ENCODE data around the gene TRERF1. TPM values are rescaled to one million over a fixed set of nuclear protein-coding genes. Genes with fewer than 3 reads are reported as not detected.

TRERF1 gene
- total and polyA plus RNA-seq, 2 of the 8 experiments (the other 6 are each of a cell fraction or from before 2014, with no cell fraction given), result 10.8 to 21.5 TPM

DNA sequence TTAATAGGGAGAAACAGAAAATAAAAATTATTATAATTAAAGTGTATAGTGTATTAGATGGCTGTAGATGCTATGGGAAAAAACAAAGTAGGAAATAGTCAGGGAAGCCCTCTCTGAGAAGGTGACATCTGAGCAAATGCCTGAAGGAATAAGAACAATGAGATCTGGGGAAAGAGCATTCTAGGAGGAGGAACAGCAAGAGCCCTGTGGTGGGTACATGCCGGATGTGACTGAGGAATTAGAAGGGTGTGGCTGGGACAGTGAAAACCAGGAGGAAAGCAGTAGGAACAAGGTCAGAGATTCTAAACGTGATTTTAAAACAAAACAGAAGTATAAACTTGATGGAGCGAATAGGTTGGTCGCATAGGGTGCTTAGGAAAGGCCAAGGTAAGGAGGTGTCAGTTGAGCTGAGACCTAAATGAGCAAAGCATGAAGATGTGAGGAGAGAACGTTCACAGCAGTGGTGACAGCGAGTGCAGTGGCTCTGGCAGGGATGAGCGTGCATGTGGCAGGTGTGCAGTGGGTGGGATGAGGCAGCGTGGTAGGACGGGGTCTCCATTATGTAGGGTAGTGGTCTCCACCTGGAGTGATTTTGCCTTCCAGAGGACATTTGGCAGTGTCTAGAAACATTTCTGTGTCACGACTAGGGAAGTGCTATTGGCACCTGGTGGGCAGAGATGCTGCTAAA, 137.0 kb downstream of the TRERF1 start:
- H4K91ac ChIP-seq (replicated peaks; ENCODE audit: insufficient read length, low read length), result peak overlapping the region; percentile 69
- no peak overlapping the region for H3K4ac ChIP-seq (replicated peaks; ENCODE audit: insufficient read length, low read depth, low read length)
- no peaks in the 10 kb centered on the region for H3K27me3 ChIP-seq (replicated peaks in 1 of 4; ENCODE audit: control insufficient read depth in 3 of 4, extremely low read depth in 1 of 4, insufficient read depth in 3 of 4, low read length in 3 of 4)
- CTCF ChIA-PET (ENCODE audit: partially characterized antibody), result interaction anchor here (0.8 to 2.2 kb wide), 7 partner anchors 8 to 298 kb away, joined by 3 to 8 read pairs (median 3); no protein-coding TSS in a partner anchor
- no peaks in the 10 kb centered on the region for H3K23me2 ChIP-seq (ENCODE audit: low read depth, low read length)
- no peaks in the 10 kb centered on the region for H3K9me3 ChIP-seq (ENCODE audit: insufficient read depth in 2 of 2, low read depth in 1 of 2, low read length in 1 of 2)
- no peak overlapping the region for H3K4me3 ChIP-seq (ENCODE audit: extremely low read depth in 1 of 4, insufficient read depth in 2 of 4, low read depth in 3 of 4, low read length in 4 of 4)
- H3K79me1 ChIP-seq (ENCODE audit: low read depth, low read length), result peaks cover 3% of the 10 kb centered on the region
- peaks cover 0 to 38% of the 10 kb centered on the region in 2 experiments; a peak in 3 of 4 replicates for H3K79me2 ChIP-seq (ENCODE audit: control insufficient read depth in 1 of 2, insufficient read depth in 2 of 2, low read length in 2 of 2)
- peaks cover 0 to 2% (median 0%) of the 10 kb centered on the region in 4 experiments; a peak in 3 of 8 replicates for H3K36me3 ChIP-seq (ENCODE audit: control insufficient read depth in 2 of 4, insufficient read depth in 4 of 4, low read length in 3 of 4)
- H2AK5ac ChIP-seq (ENCODE audit: low read depth, low read length), result 0 out of 2 replicates have a peak overlapping the region, but pooled peaks have one; percentile 7
- H3K4me1 ChIP-seq (replicated peaks in 1 of 4; ENCODE audit: control insufficient read depth in 3 of 4, insufficient read depth in 4 of 4, low read length in 3 of 4), result peaks cover 0 to 19% (median 9%) of the 10 kb centered on the region in 4 experiments; a peak in 6 of 7 replicates
- H4K8ac ChIP-seq (ENCODE audit: extremely low read depth, insufficient read depth, low read length), result no peak overlapping the region
- WGBS, 2 experiments (ENCODE audit: extremely low coverage in 1 of 2, insufficient coverage in 1 of 2, insufficient read length in 1 of 2, insufficient replicate concordance in 2 of 2, low coverage in 1 of 2, low lambda C conversion rate in 2 of 2, missing lambda C conversion rate in 1 of 2), result 88% methylated on average over 10 of the region's 10 CpGs; no CpG with 5 or more reads in 1 of the 2 experiments
- H3K27ac ChIP-seq (ENCODE audit: low read depth, low read length), result no peak overlapping the region
- no peak overlapping the region for H3K9ac ChIP-seq (replicated peaks in 1 of 4; ENCODE audit: extremely low read depth in 1 of 4, low read depth in 3 of 4, low read length in 3 of 4)
- H4K5ac ChIP-seq (ENCODE audit: insufficient read length, low read depth, low read length), result no peak overlapping the region
- no peak overlapping the region for H2AFZ ChIP-seq (ENCODE audit: low read length)
- H4K20me1 ChIP-seq (replicated peaks in 1 of 2; ENCODE audit: control insufficient read depth in 1 of 2, insufficient read depth in 2 of 2, low read length in 2 of 2), result peaks cover 2 to 3% of the 10 kb centered on the region in 2 experiments
- no peak overlapping the region for H2BK15ac ChIP-seq (ENCODE audit: low read length)
- H2BK5ac ChIP-seq (ENCODE audit: low read depth, low read length), result peak overlapping the region; percentile 37; the same call in 1 of the 2 replicates
- H3K23ac ChIP-seq (ENCODE audit: insufficient read length), result no peak overlapping the region
- no peak for FAIRE-seq
- no peak overlapping the region for H2BK12ac ChIP-seq (ENCODE audit: low read depth, low read length)
- H3K18ac ChIP-seq (ENCODE audit: extremely low read depth, low read length), result peak overlapping the region; percentile 64; the same call in 1 of the 2 replicates
- POLR2A ChIA-PET (ENCODE audit: partially characterized antibody), result no interaction called here
- H2BK20ac ChIP-seq (ENCODE audit: low read length), result no peak overlapping the region
- H3K14ac ChIP-seq (ENCODE audit: insufficient read length), result no peak overlapping the region
- no peak overlapping the region for H3K56ac ChIP-seq (replicated peaks; ENCODE audit: insufficient read length, low read depth, low read length)
- no peak overlapping the region; a peak in 1 of 4 replicates for H3K4me2 ChIP-seq (ENCODE audit: insufficient read depth in 1 of 2, low read depth in 2 of 2, low read length in 2 of 2)
- H2BK120ac ChIP-seq (replicated peaks; ENCODE audit: low read depth, low read length), result no peak overlapping the region
- no peak for DNase-seq (ENCODE audit: low read depth in 1 of 2, low spot score in 2 of 2)
- TF ChIP-seq SRF (IDR thresholded peaks at IDR 0.05; ENCODE audit: low read depth, low read length), result no peak

Data from H1 (cell line).